ENCODE data around the gene FTCD.

DNA sequence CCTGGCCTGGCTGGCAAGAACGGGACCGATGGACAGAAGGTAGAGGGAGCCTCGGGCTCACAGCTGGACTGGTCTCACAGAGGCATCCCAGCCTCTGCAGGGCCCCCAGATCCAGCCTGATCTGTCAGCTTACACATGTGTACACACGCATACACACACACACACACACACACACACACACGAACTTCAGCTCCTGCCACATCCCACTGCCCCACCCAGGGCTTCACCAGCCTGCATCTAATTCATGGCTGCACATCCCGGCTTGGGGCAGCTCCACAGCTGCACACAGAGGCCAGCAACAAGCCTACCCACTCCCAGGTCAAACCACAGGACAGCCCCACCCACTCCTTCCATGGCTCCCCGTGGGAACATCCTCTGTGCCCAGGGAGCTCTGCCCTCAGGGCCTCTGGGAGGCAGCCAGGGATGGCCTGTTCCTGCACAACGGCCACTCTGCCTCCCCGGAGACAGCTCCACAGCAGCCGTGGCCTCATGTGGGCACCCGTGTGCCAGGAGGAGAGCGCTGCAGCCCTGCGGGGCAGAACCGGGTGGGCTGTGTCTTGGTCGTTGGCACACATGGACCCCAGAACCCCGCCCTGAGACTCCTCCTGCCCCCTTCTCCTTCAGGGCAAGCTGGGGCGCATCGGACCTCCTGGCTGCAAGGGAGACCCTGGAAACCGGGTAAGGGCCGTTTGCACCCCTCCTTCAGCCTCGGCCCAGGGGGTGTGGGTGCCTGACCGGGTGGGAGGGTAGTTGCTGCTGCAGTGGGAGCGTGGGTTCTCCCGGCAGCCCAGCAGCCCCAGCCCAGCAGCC lies 38.4 kb downstream of the FTCD start:
- no peak for TF ChIP-seq MAFK (IDR thresholded peaks at IDR 0.05; ENCODE audit: low read length)
- TF ChIP-seq ZNF696 (CRISPR knock-in tag; conservative IDR thresholded peaks at IDR 0.05) = no peak
